AG09319 (cell line): ENCODE results near the gene CARD19.

Experiments used
- DNase-seq: peaks from one replicate; pipeline ENCODE4 v3.0.0-alpha.2; 2010; ENCODE audit warnings: low read depth; ENCODE audit errors: extremely low read depth
- CTCF ChIP-seq: IDR thresholded peaks from 2 replicates; pipeline ENCODE4 v1.5.1; 2011; ENCODE audit warnings: low read depth, mild to moderate bottlenecking, inconsistent platforms, low read length, moderate library complexity

Gene CARD19

GRCh38 chr9:93151097-93151784, 55.2 kb downstream of the CARD19 start:
- DNase-seq, result no peak
- TF ChIP-seq CTCF, result no peak

GRCh38 chr9:93154293-93154903, 58.4 kb downstream of the CARD19 start:
- DNase-seq, result no peak
- peak; percentile 47 for TF ChIP-seq CTCF

- no peak for TF ChIP-seq CTCF
- no peak for DNase-seq
Observed at GRCh38 chr9:93155716-93156474, 59.9 kb downstream of the CARD19 start.

- no peak for DNase-seq
- no peak for TF ChIP-seq CTCF
Observed at GRCh38 chr9:93156475-93157008, 60.5 kb downstream of the CARD19 start.

- no peak for DNase-seq
- TF ChIP-seq CTCF, result peak; percentile 96
Observed at GRCh38 chr9:93159601-93160471, 63.8 kb downstream of the CARD19 start.

GRCh38 chr9:93161786-93162562, 66.0 kb downstream of the CARD19 start:
- no peak for TF ChIP-seq CTCF
- DNase-seq, result no peak
